DOHH2 (cell line): ENCODE measurements around the gene KRTAP3-2.

Experiments
- H3F3A ChIP-seq: fragments of 200-600 bp; sonication (generic), shearing (Covaris generic); 2 replicates; pipeline ENCODE4 v1.6.0; 2016; ENCODE audit warnings: antibody characterized with exemption, mild to moderate bottlenecking; ENCODE audit not compliant: control insufficient read depth, insufficient read depth
- H3K27ac ChIP-seq: fragments of 200-600 bp; sonication (generic); 2 replicates; pipeline ENCODE4 v1.5.1; 2014; ENCODE audit warnings: low read depth, mild to moderate bottlenecking, low read length, moderate library complexity
- H3K27me3 ChIP-seq: fragments of 200-600 bp; sonication (generic); 2 replicates; pipeline ENCODE4 v1.6.1; 2014; ENCODE audit warnings: mild to moderate bottlenecking, low read length, mixed read lengths; ENCODE audit not compliant: control insufficient read depth
- H3K36me3 ChIP-seq: fragments of 200-600 bp; sonication (generic); 2 replicates; pipeline ENCODE4 v1.6.1; 2014; ENCODE audit warnings: mild to moderate bottlenecking, low read length, moderate library complexity, mixed read lengths; ENCODE audit not compliant: control insufficient read depth
- H3K4me1 ChIP-seq: fragments of 200-600 bp; sonication (generic); 2 replicates; pipeline ENCODE4 v1.6.1; 2014; ENCODE audit warnings: mild to moderate bottlenecking, low read length, mixed read lengths; ENCODE audit not compliant: control insufficient read depth
- H3K4me2 ChIP-seq: fragments of 200-600 bp; sonication (generic); 2 replicates; pipeline ENCODE4 v1.6.0; 2014; ENCODE audit warnings: mild to moderate bottlenecking, low read length, moderate library complexity
- H3K4me3 ChIP-seq: fragments of 200-600 bp; sonication (generic); 2 replicates; pipeline ENCODE4 v1.5.1; 2014; ENCODE audit warnings: mild to moderate bottlenecking, low read length, mixed read lengths
- H3K79me2 ChIP-seq: fragments of 200-600 bp; sonication (generic); 2 replicates; pipeline ENCODE4 v1.6.1; 2014; ENCODE audit warnings: mild to moderate bottlenecking, low read length, mixed read lengths; ENCODE audit not compliant: control insufficient read depth
- H3K9me2 ChIP-seq: fragments of 200-600 bp; sonication (generic); replicated peaks from 2 replicates; pipeline ENCODE4 v1.6.1; 2014; ENCODE audit warnings: mild to moderate bottlenecking, low read length, mixed read lengths; ENCODE audit not compliant: control insufficient read depth
- H3K9me3 ChIP-seq: fragments of 200-600 bp; sonication (generic); 2 replicates; pipeline ENCODE4 v1.6.1; 2014; ENCODE audit warnings: antibody characterized with exemption, low read length, mixed read lengths; ENCODE audit not compliant: control insufficient read depth, insufficient read depth
- H4K20me1 ChIP-seq: fragments of 200-600 bp; sonication (generic); 2 replicates; pipeline ENCODE4 v1.6.0; 2014; ENCODE audit warnings: low read depth, mild to moderate bottlenecking, antibody characterized with exemption, low read length, moderate library complexity; ENCODE audit not compliant: control insufficient read depth, insufficient read depth
- EZH2phosphoT487 ChIP-seq: fragments of 200-600 bp; sonication (generic); IDR thresholded peaks from 2 replicates; pipeline ENCODE4 v1.6.1; 2017; ENCODE audit warnings: borderline replicate concordance, mild to moderate bottlenecking, antibody characterized with exemption, low read length, moderate library complexity, mixed read lengths
- TF ChIP-seq, protein P1 (sequence below): fragments of 200-600 bp; sonication (generic); IDR thresholded peaks from one replicate; pipeline ENCODE4 v1.5.1; 2014; ENCODE audit warnings: antibody characterized with exemption, mild to moderate bottlenecking, low read depth, low read length; ENCODE audit not compliant: poor library complexity, severe bottlenecking

KRTAP3-2 gene

DNA sequence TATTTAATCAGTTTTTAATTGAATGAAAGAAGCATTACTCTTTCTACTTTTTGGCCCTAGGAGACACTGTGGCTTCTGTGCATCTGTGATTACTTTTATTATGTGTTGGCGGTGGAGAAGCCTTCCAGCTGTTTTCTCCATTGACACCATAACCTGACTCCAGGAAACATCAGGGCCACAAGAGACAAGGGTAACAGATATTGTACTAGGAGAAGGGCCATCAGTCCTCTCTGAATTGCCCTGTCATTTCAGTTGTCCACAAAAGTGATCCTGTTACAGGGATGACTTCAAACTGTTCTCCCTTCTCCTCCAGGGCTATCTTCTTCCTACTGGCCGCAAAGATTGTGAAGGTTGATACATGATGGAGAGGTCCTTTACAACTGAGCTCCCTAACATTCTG is 47.6 kb downstream of the KRTAP3-2 start:
- no peak for TF ChIP-seq EZH2phosphoT487
- TF ChIP-seq, protein P1, sequence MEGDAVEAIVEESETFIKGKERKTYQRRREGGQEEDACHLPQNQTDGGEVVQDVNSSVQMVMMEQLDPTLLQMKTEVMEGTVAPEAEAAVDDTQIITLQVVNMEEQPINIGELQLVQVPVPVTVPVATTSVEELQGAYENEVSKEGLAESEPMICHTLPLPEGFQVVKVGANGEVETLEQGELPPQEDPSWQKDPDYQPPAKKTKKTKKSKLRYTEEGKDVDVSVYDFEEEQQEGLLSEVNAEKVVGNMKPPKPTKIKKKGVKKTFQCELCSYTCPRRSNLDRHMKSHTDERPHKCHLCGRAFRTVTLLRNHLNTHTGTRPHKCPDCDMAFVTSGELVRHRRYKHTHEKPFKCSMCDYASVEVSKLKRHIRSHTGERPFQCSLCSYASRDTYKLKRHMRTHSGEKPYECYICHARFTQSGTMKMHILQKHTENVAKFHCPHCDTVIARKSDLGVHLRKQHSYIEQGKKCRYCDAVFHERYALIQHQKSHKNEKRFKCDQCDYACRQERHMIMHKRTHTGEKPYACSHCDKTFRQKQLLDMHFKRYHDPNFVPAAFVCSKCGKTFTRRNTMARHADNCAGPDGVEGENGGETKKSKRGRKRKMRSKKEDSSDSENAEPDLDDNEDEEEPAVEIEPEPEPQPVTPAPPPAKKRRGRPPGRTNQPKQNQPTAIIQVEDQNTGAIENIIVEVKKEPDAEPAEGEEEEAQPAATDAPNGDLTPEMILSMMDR: no peak
- Histone ChIP-seq H3K4me3 (no peak overlapping the region), H3K36me3 (no peaks in the 10 kb centered on the region), H3K79me2 (no peaks in the 10 kb centered on the region), H3K4me1 (no peaks in the 10 kb centered on the region), H3K9me3 (no peaks in the 10 kb centered on the region), H3K27ac (no peak overlapping the region), H3F3A (no peaks in the 10 kb centered on the region), H3K27me3 (no peaks in the 10 kb centered on the region; the same call in none of the 2 replicates), H4K20me1 (no peaks in the 10 kb centered on the region), H3K9me2 (no peaks in the 10 kb centered on the region), H3K4me2 (no peak overlapping the region)

DNA sequence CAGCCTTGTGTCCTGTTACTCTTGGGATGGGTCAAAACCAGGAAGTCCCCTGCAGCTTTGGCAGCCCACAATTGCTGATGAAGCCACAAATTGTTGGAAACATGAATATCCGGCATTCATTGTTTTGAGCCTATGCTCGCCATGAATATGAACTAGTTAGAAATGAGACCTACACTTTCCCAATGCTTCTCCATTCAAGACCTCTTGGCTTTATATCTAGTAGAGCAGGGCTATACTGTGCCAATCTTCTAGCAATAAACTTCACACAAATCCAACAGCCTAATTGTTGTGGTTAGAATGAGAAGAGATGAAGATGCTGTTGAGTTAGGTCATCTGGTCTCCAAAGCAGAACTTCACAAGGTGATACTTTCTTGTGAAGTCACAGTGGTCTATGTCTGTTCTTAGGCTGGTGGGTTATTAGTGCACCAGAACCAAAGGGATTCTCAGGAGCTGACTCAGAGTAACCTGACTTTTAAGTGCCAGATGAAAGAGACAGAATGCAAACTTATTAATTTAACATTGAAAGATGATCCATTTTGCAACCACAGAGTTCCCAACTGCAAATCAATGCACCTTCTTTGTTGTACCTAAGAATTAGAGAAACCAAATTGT is 48.6 kb downstream of the KRTAP3-2 start:
- Histone ChIP-seq H3K4me2 (no peak overlapping the region), H3K9me2 (no peaks in the 10 kb centered on the region), H3K4me1 (no peaks in the 10 kb centered on the region), H3K27me3 (no peaks in the 10 kb centered on the region; the same call in none of the 2 replicates), H3F3A (no peaks in the 10 kb centered on the region), H4K20me1 (no peaks in the 10 kb centered on the region), H3K9me3 (no peaks in the 10 kb centered on the region), H3K79me2 (no peaks in the 10 kb centered on the region), H3K36me3 (no peaks in the 10 kb centered on the region), H3K4me3 (no peak overlapping the region), H3K27ac (no peak overlapping the region)
- no peak for TF ChIP-seq EZH2phosphoT487
- TF ChIP-seq, protein P1: no peak

DNA sequence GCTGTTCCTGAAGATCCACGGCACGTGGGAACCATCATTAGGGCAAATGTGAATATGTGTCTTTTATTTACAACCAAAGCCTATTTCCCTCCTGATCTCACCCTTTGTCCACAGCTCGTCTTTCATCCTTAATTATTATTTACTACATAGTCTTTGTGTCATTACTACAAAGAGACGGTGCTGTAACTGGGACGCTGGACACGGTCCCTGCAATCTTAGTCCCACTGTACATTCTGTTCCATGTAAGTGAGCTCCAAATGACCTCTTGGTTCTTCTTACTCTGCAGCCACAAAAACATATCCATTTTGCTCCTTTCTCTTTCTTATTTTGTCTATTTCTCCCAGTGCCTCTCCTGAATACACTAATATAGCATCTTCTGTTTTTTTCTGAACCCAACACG is 49.5 kb downstream of the KRTAP3-2 start:
- no peak overlapping the region for H3K4me2 ChIP-seq
- no peaks in the 10 kb centered on the region for H3K79me2 ChIP-seq
- H3K4me1 ChIP-seq: no peaks in the 10 kb centered on the region
- H3K9me3 ChIP-seq: no peaks in the 10 kb centered on the region
- no peaks in the 10 kb centered on the region for H3K9me2 ChIP-seq
- H3K27ac ChIP-seq: no peak overlapping the region
- no peaks in the 10 kb centered on the region; the same call in none of the 2 replicates for H3K27me3 ChIP-seq
- TF ChIP-seq EZH2phosphoT487: no peak
- TF ChIP-seq, protein P1: no peak
- no peaks in the 10 kb centered on the region for H3K36me3 ChIP-seq
- H3K4me3 ChIP-seq: no peak overlapping the region
- no peaks in the 10 kb centered on the region for H3F3A ChIP-seq
- H4K20me1 ChIP-seq: no peaks in the 10 kb centered on the region
